Activated CD8-positive, alpha-beta memory T cell treated with anti-CD3 and anti-CD28 coated beads, Interleukin-2, amount 50 U/mL, for 24 hours (primary cell): Measurements from ENCODE around the gene CSTF3.
"Not testable (repeated sequence)": the region's sequence is repeated elsewhere in the genome, so short reads cannot be mapped to it uniquely, and the experiment has no call there.

ENCODE experiments used
- DNase-seq: peaks from one replicate; pipeline ENCODE4 v3.0.0-alpha.2; 2020; ENCODE audit errors: extremely low read depth

The CSTF3 gene

DNA sequence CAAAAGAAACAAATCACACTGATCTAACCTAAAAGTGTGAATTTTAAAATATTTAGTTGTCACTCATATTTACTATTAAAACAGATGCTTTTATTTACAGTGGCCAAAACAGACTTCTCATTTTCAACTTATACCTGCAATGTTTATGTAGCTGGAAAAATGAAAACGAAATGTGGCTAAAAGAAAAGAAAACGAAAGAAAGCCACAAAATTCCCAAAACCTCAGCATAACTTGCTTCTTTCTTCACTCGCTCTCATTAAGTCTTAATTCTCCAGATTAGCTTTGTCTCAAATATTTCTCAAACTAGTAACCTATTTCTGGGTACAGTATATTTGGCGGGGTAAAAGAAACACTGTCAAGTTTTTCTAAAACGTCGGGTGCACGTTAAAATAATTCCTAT is 693 bp downstream of the CSTF3 start:
- DNase-seq: no peak

- no peak for DNase-seq
These were observed 1.1 kb downstream of the CSTF3 start for GRCh38 chr11:33160136-33160535.

DNA sequence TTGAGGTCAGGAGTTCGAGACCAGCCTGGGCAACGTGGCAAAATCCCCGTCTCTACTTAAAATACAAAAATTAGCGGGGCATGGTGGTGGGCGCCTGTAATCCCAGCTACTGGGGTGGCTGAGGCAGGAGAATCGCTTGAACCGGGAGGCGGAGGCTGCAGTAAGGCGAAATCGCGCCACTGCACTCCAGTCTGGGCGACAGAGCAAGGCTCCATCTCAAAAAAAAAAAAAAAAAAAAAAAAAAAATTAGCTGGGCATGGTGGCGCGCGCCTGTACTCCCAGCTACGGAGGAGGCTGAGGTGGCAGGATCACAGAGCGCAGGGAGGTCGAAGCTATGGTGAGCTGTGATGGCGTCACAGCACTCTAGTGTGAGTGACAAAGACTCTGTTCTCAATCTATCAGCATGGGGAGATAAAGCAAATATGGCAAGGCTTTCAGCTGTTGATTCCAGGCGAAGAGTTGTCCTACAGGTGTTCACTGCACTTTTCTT is 1.9 kb downstream of the CSTF3 start:
- DNase-seq: not testable (repeated sequence)

DNA sequence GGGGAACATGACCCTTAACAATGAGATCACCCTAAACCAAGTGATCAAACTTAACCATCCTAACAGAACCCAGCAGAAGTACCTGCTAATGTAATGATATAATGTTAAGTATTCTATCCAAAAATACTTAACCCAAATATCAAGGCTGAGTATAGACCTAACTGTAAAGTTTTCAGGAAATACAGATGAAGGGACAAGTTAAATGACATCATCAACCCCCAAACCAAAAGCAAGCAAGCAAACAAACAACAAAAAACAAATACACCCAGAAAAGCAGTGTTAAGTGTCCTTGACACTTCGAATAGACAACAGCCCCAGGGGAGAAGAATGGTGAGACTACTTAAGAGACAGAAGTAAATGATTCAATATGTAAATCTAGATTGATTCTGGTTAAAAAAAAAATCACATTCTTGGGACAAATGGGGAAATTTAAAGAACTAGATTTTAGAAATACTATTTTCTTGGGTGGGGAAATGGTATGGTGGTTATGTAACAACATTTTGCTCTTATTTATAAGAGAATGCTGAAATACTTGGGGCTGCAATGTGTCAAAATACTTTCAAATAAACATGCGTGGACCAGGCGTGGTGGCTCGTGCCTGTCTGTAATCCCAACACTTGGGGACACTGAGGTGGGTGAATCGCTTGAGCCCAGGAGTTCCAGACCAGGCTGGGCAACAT is 2.5 kb downstream of the CSTF3 start:
- DNase-seq: no peak

DNA sequence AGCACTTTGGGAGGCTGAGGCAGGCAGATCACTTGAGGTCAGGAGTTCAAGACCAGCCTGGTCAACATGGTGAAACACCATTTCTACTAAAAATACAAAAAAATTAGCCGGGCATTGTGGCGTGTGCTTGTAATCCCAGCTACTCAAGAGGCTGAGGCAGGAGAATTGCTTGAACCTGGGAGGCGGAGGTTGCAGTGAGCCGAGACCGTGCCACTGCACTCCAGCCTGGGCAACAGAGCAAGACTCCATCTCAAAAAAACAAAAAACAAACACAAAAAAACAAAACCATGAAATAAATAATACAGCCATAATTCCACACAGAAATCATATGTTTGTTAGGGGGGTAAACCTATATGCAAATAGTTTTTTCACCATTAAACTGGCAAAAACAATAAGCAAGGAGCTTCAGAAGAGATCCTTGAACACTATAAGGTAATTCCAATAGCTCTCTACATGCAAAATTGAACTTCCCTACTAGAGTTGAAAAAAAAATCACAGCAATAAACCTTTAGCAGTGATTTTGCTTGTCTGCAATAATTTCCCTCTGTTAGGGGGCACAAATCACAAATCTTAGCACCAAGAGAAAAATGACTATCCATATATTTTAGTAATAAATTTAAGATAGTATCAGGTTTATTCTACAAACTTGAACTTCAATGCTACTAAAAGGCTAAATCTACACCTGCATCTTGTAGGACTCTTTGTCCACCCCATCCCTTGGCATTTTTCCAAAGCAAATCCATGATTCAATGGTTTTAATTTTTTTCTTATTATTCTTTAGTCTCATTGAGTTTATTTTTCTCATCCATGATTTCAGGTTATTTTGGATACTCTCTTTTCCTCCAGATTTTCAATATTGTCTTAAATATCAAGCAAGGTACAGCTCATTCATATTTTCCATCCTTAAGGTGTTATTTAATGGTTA is 3.9 kb downstream of the CSTF3 start:
- no peak for DNase-seq

GRCh38 chr11:33151399-33151798 is 9.9 kb downstream of the CSTF3 start:
- DNase-seq: no peak

DNA sequence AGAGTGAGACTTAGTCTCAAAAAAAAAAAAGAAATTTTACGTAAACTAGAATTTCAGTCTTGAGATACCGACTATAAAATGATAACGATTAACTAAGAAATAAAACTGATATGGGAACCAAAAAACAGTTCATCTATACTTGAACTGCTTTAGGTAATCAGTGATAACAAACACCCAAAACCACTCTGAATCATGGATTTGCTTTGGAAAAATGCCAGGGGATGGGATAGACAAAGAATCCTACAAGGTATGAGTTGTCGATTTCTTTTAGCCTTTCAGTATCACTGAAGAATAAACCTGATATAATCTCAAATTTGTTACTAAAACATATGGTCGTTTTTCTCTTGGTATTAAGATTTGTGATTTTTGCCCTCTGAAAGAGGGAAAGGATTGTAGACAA is 13.7 kb downstream of the CSTF3 start:
- no peak for DNase-seq

- DNase-seq: no peak
These were observed 25.4 kb downstream of the CSTF3 start for GRCh38 chr11:33135768-33136443.

DNA sequence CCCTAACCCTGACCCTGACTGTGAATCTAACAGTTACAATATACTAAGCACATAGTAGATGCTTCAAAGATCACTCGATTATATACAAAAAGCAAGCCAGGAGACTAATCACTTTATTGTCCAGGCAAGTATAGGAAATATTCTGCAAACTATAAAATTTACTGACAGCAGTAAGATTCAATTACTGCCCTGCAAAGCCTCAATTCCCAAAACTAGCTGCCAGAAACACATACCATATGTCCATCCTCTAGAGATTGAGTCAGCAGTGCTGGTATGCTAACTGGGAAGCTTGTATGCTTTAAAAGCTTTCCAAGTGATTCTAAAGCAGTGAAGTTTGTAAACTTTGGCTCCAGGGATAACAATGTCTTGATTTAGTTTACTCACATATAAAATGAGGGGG is 26.1 kb downstream of the CSTF3 start:
- no peak for DNase-seq

GRCh38 chr11:33134276-33134675 is 27.0 kb downstream of the CSTF3 start:
- DNase-seq: no peak

DNA sequence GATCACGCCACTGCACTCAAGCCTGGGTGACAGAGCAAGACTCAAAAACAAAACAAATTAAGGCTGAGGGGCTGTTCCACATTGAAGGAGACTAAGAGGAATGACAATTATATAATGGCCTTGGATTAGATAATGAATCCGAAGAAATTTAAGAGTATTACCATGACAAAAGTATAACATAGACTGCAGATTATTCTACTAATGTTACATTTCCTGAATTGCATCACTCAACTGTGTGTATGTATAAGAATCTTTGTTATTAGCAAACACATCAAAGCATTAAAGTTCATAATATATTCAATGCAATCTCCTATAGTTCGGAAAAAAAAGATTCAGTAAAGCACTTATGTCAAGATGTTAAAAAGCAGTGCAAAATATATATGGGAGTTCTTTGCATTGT is 27.5 kb downstream of the CSTF3 start:
- DNase-seq: no peak

- no peak for DNase-seq
These were observed 28.8 kb downstream of the CSTF3 start for GRCh38 chr11:33132510-33132909.

DNA sequence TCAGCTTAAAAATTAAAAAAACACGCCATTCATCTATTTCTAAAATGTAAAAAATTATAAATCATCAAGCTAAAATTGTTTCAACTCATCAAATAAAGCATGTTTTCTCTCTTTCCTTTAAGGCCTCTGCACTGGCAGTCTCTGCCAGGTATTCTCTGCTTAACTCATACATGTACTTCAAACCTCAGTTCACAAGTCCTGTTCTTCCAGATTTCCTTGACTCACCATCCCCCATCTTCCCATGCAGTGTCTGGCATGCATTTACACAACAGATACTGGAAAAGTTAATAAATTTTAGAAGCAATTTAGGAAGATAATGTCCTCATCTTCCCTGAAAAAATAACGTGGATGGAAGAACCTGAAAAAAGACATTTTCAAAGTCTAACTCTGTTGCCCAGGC is 32.5 kb downstream of the CSTF3 start:
- no peak for DNase-seq

DNA sequence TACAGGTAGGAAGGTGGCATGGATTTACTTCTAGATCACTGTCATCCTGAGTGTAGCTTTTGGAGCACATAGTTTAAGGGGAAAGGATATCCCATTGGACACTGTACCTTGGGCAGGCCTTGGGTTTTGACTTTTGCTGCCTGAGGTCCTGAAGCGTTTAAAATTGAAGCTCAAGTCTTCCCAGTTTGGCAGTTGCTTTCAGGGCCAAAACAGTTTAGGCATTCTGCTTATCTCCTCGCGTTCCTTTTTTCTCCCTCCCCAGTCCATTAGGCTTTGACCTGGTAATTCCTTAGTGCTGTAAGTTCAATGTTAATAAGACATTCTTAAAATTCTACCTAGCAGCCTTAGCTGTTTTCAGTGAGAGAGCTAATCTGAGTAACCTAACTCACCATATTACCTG is 35.7 kb downstream of the CSTF3 start:
- DNase-seq: no peak

DNA sequence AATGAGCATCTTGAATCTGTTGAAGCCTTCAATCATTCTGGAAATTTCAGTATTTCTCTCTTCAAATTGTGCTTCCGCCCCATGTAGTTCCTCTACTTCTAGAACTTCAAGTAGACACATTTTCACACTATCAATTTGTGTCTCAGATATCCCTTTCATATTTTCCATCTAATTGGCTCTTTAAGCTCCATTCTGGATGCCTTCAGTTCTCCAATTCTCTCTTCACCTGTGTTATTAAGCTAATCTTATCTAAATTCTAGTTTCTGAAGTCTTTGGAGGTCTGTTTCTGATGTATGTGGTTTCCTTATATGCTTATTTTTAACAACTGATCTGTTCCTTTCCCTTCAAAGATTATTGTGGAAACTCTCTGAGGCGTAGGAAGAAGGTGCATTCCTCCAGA is 36.3 kb downstream of the CSTF3 start:
- DNase-seq: no peak

DNA sequence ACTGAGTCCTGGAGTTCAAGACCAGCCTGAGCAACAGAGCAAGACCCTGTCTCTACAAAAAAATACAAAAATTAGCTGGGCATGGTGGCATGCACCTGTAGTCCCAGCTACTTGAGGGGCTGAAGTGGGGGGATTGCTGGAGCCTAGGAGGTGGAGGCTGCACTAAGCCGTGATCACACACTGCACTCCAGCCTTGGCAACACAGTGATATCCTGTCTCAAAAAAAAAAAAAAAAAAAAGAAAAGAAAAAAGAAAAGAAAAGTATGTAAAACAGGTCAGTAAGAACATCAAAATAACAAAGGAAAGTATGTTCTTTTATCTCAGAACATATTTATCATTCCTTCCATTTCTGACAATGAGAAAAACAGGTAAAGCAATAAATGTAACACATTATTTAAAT is 38.6 kb downstream of the CSTF3 start:
- DNase-seq: not testable (repeated sequence)

GRCh38 chr11:33116535-33116934 is 44.7 kb downstream of the CSTF3 start:
- no peak for DNase-seq

DNA sequence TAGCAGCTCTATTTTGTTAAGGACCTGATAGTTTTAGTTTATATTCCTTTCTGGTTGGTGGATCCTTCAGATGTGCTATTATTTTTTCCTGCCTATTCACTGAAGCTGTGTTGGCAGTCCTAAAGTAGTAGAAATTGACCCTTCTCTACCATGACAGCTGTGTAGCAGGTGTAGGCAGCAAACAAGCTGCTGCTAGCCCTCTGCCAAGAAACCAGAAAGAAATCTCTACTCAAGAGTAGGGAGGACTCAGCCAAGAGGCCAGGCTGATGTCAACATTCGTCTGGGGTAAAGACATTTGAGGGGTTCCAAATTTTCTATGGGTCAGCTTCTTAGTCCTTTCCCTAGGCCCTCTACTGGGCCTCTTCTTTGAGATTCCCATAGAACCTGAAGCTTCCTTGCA is 51.2 kb downstream of the CSTF3 start:
- DNase-seq: no peak

GRCh38 chr11:33109294-33109895 is 51.9 kb downstream of the CSTF3 start:
- DNase-seq: no peak

- no peak for DNase-seq
These were observed 57.4 kb downstream of the CSTF3 start for GRCh38 chr11:33103836-33104235.

- DNase-seq: no peak
These were observed 67.1 kb downstream of the CSTF3 start for GRCh38 chr11:33094157-33094556.

GRCh38 chr11:33089776-33090175 is 71.5 kb downstream of the CSTF3 start:
- no peak for DNase-seq
